SHP77 (cell line): ENCODE measurements around the gene SYMPK.
"Not testable (repeated sequence)": the region's sequence is repeated elsewhere in the genome, so short reads cannot be mapped to it uniquely, and the experiment has no call there.

Experiments used
- DNase-seq, 2 experiments: peaks; one replicate each; lab custom pipeline; 2025; lab: John Stamatoyannopoulos, UW

Gene SYMPK

GRCh38 chr19:45862564-45863334, at the start of gene SYMPK:
Gene SYMPK (minus strand): TSS chr19:45863147. CDS start chr19:45854495, 8,652 bp downstream.
- DNase-seq = peak; percentile 99

GRCh38 chr19:45911291-45911690, 48.3 kb upstream of the SYMPK start:
- no peak for DNase-seq

GRCh38 chr19:45908956-45909355, 46.0 kb upstream of the SYMPK start:
- DNase-seq = no peak

GRCh38 chr19:45906221-45906620, 43.3 kb upstream of the SYMPK start:
- DNase-seq = no peak

GRCh38 chr19:45905011-45905410, 42.1 kb upstream of the SYMPK start:
- no peak for DNase-seq

- peak; percentile 93 to 94 for DNase-seq
Measured at GRCh38 chr19:45902651-45903625, 40.0 kb upstream of the SYMPK start.

GRCh38 chr19:45901912-45902650, 39.1 kb upstream of the SYMPK start, which contains the start of gene MYPOP:
Gene MYPOP (minus strand): TSS chr19:45902613. CDS start chr19:45901773, 840 bp downstream.
- no peak for DNase-seq

GRCh38 chr19:45901432-45901911, 38.5 kb upstream of the SYMPK start:
- DNase-seq = peak in 1 of 2 experiments; percentile 26

- no peak for DNase-seq
Measured at GRCh38 chr19:45900738-45901431, 37.9 kb upstream of the SYMPK start.

- DNase-seq = no peak
Measured at GRCh38 chr19:45899919-45900589, 37.1 kb upstream of the SYMPK start.

GRCh38 chr19:45899253-45899652, 36.3 kb upstream of the SYMPK start:
- DNase-seq = no peak

GRCh38 chr19:45897261-45897812, 34.4 kb upstream of the SYMPK start:
- DNase-seq = no peak

- not testable (repeated sequence) for DNase-seq
Measured at GRCh38 chr19:45895983-45896599, 33.1 kb upstream of the SYMPK start.

GRCh38 chr19:45895519-45895972, 32.6 kb upstream of the SYMPK start:
- DNase-seq = no peak

GRCh38 chr19:45890877-45891276, 27.9 kb upstream of the SYMPK start:
- DNase-seq = no peak

GRCh38 chr19:45889210-45889885, 26.4 kb upstream of the SYMPK start:
- no peak for DNase-seq

- peak in 1 of 2 experiments; percentile 47 for DNase-seq
Measured at GRCh38 chr19:45887200-45887710, 24.3 kb upstream of the SYMPK start.

- DNase-seq = peak; percentile 86 to 89
Measured at GRCh38 chr19:45886427-45887199, 23.7 kb upstream of the SYMPK start.
